Upper lobe of left lung (tissue), 6 donors: ENCODE measurements around the gene KDM2B. TPM values are rescaled to one million over a fixed set of nuclear protein-coding genes. Genes with fewer than 3 reads are reported as not detected.

ENCODE experiments used
- ATAC-seq, 2 donors: fragments of 200-7000 bp; cut with Tn5 transposase; one replicate each; pipeline ENCODE4 v1.9.1; 2022; ENCODE audit warnings: mild to moderate bottlenecking in 2 of 2, moderate library complexity in 2 of 2; ENCODE audit not compliant: low FRiP score in 2 of 2
- DNase-seq, 2 donors: peaks; one replicate each; pipeline ENCODE4 v3.0.0-alpha.2; 2019 to 2020
- H3K27ac ChIP-seq, 4 donors: fragments of 200-600 bp; sonication (generic); one replicate each; pipeline ENCODE4 v1.5.1; 2016 to 2019
- H3K27me3 ChIP-seq, 4 donors: fragments of 200-600 bp; sonication (generic); one replicate each; pipeline ENCODE4 v1.5.1; 2017 to 2019
- H3K36me3 ChIP-seq, 4 donors: fragments of 200-600 bp; sonication (generic); one replicate each; pipeline ENCODE4 v1.5.1; 2016 to 2019
- H3K4me1 ChIP-seq, 4 donors: fragments of 200-600 bp; sonication (generic); one replicate each; pipeline ENCODE4 v1.5.1; 2018 to 2019
- H3K4me3 ChIP-seq, 4 donors: fragments of 200-600 bp; sonication (generic); one replicate each; pipeline ENCODE4 v1.5.1; 2017 to 2019; ENCODE audit warnings: mild to moderate bottlenecking in 2 of 4, moderate library complexity in 1 of 4
- H3K9me3 ChIP-seq, 4 donors: fragments of 200-600 bp; sonication (generic); one replicate each; pipeline ENCODE4 v1.5.1; 2018 to 2019
- EP300 ChIP-seq, 4 donors: sonication (generic); formaldehyde crosslinking; IDR thresholded peaks; one replicate each; pipeline ENCODE4 v1.5.1; 2017; ENCODE audit warnings: antibody characterized with exemption in 4 of 4, control low read depth in 2 of 4
- POLR2A ChIP-seq, 4 donors: fragments of 450-650 bp; IDR thresholded peaks; one replicate each; pipeline ENCODE4 v1.5.1; 2016 to 2017; ENCODE audit warnings: antibody characterized with exemption in 4 of 4, mild to moderate bottlenecking in 2 of 4
- POLR2AphosphoS5 ChIP-seq, 2 donors: sonication (generic); formaldehyde crosslinking; IDR thresholded peaks; one replicate each; pipeline ENCODE4 v1.5.1; 2017; ENCODE audit warnings: antibody characterized with exemption in 2 of 2
- WGBS, 2 donors: methylation state at CpG; one replicate each; pipeline ENCODE4 v1.1.5; 2017 to 2018; 5-methylcytosine and 5-hydroxymethylcytosine counted together
- total RNA-seq, 6 donors: library from RNA; depleted of rRNA in 4 of 6; stranded (reverse); fragments of >200 nt in 4 of 6; gene quantifications; one replicate each; pipeline versions ENCODE4 v1.1.0 to v1.2.1, GENCODE V29; 2016 to 2021
- TF ChIP-seq, protein P1 (sequence below), 6 experiments: fragments of 450-650 bp in 4 of 6; fragments of 200-600 bp in 2 of 6; sonication (generic) in 2 of 6; IDR thresholded peaks; one replicate each; pipeline ENCODE4 v1.5.1; 2016 to 2019; ENCODE audit warnings: antibody characterized with exemption in 6 of 6
- donor health status: DM: no; HTN: no; CAD: no; lungs with moderate emphysema.
- donor health status: DM: no; HTN: yes; CAD: no; lungs with severe emphysema.

The KDM2B gene
- total RNA-seq, 6 donors from 2014 or later: 29.5 to 81.7 (median 34.2) TPM

DNA sequence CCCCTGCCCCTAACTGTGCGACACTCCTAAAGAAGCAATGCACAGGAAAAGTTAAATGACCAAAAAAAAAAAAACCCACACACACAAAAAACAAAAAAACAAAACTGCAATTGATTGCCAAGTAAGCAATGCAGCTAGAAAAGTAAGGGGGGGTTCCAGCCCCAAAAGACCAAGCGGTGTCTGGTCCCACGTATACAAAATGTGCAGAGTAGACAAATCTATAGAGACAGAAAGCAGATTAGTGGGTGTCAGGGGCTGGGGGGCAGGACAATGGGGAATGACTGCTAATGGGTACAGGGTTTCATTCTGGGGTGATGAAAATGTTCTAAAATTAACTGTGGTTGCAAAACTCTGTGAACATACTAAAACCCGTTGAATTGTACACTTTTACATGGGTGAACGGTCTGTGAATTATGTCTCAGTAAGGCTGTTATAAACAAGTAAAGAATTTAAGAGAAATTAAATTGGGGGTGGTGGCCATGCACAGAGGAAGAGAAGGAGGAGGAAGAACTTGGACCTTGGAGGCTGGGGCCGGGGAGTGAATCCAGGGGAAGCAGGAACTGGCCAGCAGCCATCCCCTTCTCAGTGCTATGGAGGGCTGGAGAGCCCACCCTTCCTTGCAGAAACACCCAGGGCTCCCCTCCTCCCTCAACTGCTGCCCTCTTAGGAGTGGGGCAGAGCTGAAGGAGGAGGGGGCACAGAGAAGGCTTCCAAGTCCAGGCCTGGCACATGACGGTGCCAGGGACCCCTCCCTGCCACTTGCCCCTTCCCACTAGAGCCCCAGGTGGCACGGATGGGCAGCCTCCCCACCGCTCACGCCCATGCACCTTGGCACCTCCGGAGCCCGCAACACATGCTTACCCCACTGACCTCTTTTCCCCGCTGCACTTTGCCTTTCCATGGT lies 45.4 kb downstream of the KDM2B start:
- TF ChIP-seq EP300 (IDR thresholded peaks at IDR 0.05) (no peak), POLR2A (IDR thresholded peaks at IDR 0.05) (no peak), POLR2AphosphoS5 (IDR thresholded peaks at IDR 0.05) (no peak)
- TF ChIP-seq, protein P1, sequence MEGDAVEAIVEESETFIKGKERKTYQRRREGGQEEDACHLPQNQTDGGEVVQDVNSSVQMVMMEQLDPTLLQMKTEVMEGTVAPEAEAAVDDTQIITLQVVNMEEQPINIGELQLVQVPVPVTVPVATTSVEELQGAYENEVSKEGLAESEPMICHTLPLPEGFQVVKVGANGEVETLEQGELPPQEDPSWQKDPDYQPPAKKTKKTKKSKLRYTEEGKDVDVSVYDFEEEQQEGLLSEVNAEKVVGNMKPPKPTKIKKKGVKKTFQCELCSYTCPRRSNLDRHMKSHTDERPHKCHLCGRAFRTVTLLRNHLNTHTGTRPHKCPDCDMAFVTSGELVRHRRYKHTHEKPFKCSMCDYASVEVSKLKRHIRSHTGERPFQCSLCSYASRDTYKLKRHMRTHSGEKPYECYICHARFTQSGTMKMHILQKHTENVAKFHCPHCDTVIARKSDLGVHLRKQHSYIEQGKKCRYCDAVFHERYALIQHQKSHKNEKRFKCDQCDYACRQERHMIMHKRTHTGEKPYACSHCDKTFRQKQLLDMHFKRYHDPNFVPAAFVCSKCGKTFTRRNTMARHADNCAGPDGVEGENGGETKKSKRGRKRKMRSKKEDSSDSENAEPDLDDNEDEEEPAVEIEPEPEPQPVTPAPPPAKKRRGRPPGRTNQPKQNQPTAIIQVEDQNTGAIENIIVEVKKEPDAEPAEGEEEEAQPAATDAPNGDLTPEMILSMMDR (IDR thresholded peaks at IDR 0.05): no peak
- Histone ChIP-seq H3K4me1 (peaks cover 61 to 74% (median 65%) of the 10 kb centered on the region in 4 donors), H3K4me3 (peak overlapping the region; percentile 28 to 76 (median 68)), H3K9me3 (no peaks in the 10 kb centered on the region), H3K27me3 (no peaks in the 10 kb centered on the region), H3K27ac (peak overlapping the region; percentile 86 to 94 (median 92)), H3K36me3 (no peaks in the 10 kb centered on the region)
- no peak for DNase-seq
- ATAC-seq: no peak
- 27 to 30% methylated on average over 12 to 13 of the region's 13 CpGs for WGBS, 2 donors

DNA sequence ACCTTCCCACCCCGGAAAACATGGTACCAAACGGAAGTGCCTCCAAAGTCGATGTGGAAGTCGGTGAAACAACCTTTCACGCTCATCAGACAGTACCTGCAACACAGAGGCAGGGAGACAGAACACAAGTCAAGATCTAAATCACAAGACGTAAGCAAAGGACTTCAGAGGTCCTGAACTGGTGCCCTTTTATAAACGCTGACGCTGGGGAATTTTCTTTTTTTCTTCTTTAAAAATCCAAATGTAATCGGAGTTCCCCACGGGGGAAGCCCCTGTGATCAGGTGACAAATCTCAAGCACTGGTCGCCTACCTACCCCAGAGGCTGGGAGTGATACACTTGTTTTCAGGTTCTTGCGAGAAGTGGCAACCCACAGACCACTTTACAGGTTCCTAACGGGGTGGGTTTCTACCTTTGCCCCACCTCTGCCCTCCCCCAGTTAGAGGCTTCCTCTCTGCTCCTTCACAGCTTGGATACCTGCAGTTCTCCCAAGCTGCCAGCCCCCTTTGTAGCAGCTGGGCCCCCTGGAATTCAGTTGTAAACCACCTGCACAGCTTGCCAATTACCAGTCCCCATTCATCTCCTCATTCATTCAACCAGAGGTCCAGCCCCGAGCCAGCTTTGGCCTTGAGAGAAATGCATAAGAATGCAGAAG lies 46.2 kb downstream of the KDM2B start:
- H3K36me3 ChIP-seq: no peaks in the 10 kb centered on the region
- H3K27me3 ChIP-seq: no peaks in the 10 kb centered on the region
- WGBS, 2 donors: 57 to 63% methylated on average over 14 of the region's 14 CpGs
- H3K4me3 ChIP-seq: peak overlapping the region in 1 of 4 donors; percentile 1
- peaks cover 64 to 80% (median 70%) of the 10 kb centered on the region in 4 donors for H3K4me1 ChIP-seq
- no peaks in the 10 kb centered on the region for H3K9me3 ChIP-seq
- TF ChIP-seq EP300 (IDR thresholded peaks at IDR 0.05) (no peak), POLR2A (IDR thresholded peaks at IDR 0.05) (no peak), POLR2AphosphoS5 (IDR thresholded peaks at IDR 0.05) (no peak)
- TF ChIP-seq, protein P1 (IDR thresholded peaks at IDR 0.05): no peak
- DNase-seq (peak in 1 of 2 donors; percentile 35), ATAC-seq (no peak)
- H3K27ac ChIP-seq: peak overlapping the region; percentile 80 to 93 (median 88)

DNA sequence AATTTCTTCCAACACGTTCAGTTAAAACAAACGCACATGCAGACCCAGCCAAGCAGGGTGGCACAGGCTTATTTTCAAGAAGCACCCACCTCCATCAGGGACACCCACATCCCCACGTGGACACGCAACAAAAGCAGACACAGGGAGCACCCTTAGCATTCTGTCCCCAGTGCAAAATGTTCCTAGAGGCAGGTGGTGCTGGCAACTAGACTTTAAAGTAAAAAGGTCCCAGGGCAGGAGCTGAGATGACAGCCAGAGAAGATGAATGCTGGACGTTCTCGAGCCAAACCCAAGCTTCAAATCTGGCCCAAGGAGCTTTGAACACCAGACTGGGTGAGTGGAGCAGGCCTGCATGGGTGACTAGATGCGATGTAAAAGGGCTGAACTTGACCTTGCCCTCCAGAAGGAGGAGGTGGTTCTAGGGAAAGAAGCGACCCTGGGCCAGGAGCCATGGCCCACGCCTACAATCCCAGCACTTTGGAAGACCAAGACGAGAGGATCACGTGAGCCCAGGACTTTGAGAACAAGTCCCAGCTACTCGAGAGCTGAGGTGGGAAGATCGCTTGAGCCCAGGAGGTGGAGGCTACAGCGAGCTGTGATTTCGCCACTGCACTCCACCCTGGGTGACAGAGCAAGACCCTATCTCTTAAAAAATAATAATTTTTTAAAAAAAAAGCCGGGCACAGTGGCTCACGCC lies 47.3 kb downstream of the KDM2B start:
- Histone ChIP-seq H3K4me1 (peaks cover 62 to 79% (median 67%) of the 10 kb centered on the region in 4 donors), H3K36me3 (no peaks in the 10 kb centered on the region), H3K27ac (peak overlapping the region; percentile 80 to 93 (median 88)), H3K27me3 (no peaks in the 10 kb centered on the region), H3K9me3 (no peaks in the 10 kb centered on the region), H3K4me3 (no peak overlapping the region)
- TF ChIP-seq, protein P1 (IDR thresholded peaks at IDR 0.05): no peak
- TF ChIP-seq POLR2A (IDR thresholded peaks at IDR 0.05): no peak
- TF ChIP-seq EP300 (IDR thresholded peaks at IDR 0.05): no peak
- TF ChIP-seq POLR2AphosphoS5 (IDR thresholded peaks at IDR 0.05): no peak
- ATAC-seq (no peak), DNase-seq (peak in 1 of 2 donors; percentile 86)
- WGBS, 2 donors: 51 to 57% methylated on average over 17 of the region's 17 CpGs

DNA sequence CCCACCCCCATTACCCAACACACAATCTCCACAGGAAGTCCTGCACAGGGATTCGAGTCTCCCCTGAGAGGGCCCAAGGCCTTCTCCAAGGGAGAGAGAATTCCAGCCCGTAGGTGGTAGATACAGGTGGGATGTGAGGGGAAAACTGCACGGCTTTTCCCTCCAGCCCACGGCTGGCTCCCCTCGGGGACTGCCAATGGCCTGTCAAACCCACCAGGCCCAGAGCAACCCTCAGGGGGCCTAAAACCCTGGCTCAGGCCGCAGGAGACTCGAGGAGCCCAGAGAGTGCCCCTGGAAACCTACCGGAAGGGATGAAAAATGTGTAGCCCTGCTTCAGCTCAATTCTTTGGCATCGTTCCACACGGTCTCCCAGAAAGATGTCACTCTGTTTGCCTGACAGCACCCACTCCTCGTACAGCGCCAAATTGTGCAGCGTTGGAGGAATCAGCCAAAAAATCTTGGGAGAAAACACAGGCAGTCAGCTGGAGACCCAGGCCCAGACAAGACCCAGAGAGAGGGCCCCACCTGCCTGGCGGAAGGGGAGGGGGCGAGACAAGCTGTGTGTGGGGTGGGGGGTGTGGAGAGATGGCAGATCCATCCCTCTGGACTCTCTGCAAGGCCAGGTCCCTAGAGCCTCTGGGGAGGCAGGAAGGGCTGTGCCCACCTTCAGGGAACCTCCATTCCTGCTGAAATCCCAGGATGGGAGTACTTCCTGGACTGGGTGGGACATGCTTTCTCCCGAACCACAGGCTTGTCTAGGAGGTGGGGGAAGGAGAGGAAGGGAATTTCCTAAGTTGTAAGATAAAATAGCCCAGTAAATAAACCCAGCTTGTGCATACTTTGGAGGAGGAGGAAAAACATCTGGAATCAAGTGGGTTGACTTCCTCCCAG lies 48.1 kb downstream of the KDM2B start:
- DNase-seq (no peak), ATAC-seq (no peak)
- Histone ChIP-seq H3K27ac (peak overlapping the region; percentile 80 to 93 (median 88)), H3K9me3 (no peaks in the 10 kb centered on the region), H3K4me1 (peaks cover 57 to 72% (median 63%) of the 10 kb centered on the region in 4 donors), H3K4me3 (no peak overlapping the region), H3K36me3 (peaks cover 0 to 5% (median 0%) of the 10 kb centered on the region in 4 donors), H3K27me3 (no peaks in the 10 kb centered on the region)
- TF ChIP-seq POLR2AphosphoS5 (IDR thresholded peaks at IDR 0.05) (no peak), POLR2A (IDR thresholded peaks at IDR 0.05) (no peak), EP300 (IDR thresholded peaks at IDR 0.05) (no peak)
- TF ChIP-seq, protein P1 (IDR thresholded peaks at IDR 0.05): no peak
- 60 to 65% methylated on average over 14 to 16 of the region's 16 CpGs for WGBS, 2 donors
